HG02642 (cell line): Measurements from ENCODE around the gene TCAP.
A peak's percentile ranks its signal among the peaks of the same experiment; 100 is the strongest.

Experiments
- ATAC-seq: cut with Tn5 transposase; IDR thresholded peaks from one replicate; pipeline ENCODE4 v1.9.1; 2021; ENCODE audit warnings: mild to moderate bottlenecking; ENCODE audit not compliant: unreplicated experiment, poor library complexity

The TCAP gene, protein sequence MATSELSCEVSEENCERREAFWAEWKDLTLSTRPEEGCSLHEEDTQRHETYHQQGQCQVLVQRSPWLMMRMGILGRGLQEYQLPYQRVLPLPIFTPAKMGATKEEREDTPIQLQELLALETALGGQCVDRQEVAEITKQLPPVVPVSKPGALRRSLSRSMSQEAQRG

DNA sequence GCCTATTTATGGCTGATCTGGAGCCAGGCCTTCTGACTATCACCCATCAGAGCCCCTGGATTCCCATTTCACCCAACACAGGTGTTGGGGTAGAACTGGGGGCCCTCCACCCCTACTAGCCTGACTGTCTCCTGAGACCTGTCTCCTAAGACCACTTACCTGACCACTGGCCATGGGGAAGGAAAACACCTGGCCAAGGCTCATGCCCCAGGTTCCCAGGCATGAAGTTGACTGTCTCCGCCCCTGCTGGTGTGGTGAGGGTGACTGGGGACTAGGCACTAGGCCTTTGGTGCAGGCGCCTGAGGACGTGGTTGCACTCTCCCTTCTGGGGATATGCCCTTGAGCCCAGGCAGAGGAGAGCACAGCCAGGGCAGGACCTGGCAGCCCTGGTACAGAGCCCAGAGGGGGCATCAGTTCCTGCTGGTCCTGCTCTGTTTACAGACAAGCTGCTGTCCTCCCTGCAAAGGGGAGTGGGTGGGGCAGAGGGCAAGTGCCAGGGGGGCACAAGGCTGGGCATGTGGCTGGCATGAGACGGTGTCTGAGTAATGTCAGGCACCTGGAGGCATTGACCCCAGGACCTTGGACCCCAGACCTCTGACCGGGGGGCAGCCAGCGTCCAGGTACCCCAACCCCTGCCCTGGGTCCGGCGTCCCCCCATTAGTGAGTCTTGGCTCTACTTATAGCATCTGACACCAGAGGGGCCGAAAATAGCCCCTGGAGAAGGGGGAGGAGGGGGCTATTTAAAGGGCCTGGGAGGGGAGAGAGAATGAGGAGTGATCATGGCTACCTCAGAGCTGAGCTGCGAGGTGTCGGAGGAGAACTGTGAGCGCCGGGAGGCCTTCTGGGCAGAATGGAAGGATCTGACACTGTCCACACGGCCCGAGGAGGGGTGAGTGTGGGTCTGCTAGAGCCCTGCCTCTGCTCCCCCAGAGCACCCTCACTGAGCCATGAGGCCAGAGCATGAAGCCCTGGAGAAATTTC lies at the start of gene TCAP:
Gene TCAP (plus strand): TSS at position 769 of the 981 bp plus-strand sequence. CDS start 11 bp downstream, at position 780.
- ATAC-seq: no peak

DNA sequence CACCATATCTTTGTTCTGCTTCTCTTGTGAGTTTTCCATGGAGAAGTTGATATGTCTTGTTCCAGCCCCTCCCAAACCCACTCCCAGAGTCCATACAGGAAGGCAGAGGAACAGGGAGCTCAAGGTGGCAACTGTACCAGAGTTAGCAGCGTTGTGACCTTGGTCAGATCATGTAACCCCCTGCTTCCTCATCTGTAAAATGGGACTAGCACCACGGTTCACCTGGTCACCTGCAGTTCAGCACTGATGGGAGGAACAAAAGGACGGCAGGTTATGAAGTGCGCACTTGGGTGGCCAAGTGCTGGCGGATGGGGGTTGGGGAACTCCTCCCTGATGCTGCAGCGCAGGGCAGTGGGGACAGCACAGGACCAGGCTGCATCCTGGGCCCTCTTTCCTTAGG lies 49.7 kb upstream of the TCAP start:
- no peak for ATAC-seq

DNA sequence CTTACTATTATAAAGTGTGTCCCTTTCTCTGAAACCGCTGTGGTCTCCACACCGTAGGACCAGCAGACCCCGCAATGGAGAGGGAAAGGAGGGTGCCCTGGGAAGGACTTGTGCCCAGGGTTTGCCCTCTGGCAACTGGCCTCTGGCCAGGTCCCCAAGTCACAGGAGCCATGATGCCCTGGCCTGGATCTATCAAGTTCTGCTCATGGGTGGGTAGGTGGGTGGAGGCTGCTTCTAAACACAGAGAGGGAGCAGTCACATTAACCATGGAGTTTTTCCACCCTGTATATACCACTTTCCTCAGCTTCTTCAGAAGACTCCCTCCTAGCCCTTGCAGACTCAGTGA lies 48.1 kb upstream of the TCAP start:
- ATAC-seq: no peak

DNA sequence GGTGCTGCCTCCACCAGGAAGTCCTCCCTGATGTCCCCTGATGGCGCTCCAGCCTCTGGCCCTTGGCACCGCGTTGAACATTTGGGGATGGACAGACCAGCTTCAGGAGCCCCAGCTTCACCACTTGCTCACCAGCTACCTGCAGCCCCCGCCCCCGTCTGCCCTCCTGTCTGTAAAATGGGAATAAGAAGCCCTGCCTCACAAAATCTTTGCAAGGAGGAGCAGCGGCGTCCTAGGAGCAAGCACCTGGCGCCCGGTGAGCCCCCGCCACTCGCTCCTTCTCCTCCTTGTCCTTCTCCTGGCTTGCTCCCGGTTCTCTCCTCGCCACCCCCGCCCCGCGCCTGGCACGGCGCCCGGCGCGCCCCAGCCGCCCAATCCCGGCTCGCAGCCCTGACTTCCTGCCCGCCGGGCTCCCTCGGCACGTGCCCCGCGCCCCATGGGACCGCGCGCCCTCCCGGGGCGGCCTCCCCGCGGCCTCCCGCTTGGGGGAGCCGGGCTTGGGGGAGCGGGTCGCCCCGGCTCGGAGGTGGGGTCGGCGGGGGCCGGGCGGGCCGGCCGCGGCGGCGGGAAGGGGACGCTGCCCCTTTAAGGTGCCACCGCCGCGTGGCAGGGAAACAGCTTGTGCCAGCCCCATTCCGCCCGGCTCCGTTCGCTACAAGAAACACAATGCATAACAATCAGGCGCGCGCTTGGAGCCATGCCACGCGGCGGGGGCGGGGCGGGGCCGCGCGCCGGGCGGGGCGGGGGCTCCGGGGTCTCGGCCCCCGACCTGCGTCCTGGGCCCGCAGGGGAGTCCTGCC lies 47.5 kb upstream of the TCAP start:
- ATAC-seq: no peak

DNA sequence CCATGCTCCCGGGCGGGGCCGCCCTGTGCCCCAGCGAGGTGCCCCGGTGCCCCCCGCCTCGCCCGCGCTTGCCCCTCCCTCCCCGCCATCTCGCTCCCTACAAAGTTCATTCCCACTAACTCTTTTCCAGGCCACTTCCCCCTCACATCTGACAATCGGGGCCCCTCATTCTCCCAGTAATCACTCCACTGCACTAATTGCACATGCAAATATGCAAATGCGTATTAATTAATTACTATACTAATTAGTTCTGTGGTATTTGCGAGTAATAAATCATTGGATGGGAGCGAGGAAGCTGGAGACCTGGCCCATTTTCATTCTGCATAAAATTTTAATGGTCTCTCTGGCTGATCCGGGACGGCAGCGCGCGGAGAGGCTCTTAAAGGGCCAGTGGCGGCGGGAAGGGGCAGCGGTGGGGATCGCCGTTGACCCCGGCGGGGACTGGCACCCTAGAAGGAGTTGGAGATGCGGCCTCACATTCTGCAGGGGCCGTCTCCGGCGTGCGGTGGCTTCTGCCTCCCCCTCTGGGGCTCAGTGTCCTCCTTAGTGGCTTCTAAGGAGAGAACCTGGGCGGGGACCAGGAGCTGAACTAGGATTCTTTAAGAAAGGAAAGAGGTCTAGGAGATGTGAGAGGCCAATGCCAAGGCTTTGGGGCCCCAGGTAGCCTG lies 46.8 kb upstream of the TCAP start:
- no peak for ATAC-seq

DNA sequence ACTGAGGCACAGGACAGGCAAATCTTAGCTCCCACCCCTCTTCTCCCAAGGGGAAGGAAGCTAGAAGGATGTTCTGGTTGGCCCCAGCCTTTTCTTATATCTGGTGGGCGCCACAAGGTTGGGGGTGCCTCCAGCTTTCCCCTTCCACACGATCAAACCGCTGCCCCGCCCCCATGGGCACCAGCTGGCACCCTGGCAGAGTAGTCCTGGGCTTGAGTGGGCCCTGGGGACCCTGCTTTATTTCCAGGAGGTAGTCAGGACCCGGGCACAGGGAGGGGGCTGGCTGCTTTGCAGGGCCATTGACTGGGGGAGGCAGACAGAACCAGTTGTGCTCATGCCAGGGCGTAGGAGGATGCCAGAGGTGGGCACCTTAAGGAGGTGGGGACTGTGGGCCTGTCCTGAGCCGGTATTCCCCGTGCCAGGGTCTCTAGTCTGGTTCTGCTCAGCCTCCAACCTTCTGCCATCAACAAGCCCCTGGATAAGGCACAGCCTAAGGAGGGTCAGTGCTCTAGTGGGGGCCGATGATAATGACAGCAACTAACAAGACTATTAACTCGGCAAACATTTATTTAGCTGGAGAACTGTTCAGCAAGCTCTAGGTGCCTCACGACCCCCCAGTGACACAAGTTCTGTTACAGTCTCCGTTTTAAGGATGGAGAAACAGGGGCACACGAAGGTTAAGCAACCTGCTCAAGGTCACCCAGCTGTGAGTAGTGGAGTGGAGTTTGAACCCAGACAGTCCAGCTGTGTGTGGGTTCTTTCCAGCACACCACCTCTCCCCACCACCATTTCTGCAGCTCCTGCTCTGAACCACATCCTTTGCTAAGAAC lies 46.0 kb upstream of the TCAP start:
- ATAC-seq: no peak

DNA sequence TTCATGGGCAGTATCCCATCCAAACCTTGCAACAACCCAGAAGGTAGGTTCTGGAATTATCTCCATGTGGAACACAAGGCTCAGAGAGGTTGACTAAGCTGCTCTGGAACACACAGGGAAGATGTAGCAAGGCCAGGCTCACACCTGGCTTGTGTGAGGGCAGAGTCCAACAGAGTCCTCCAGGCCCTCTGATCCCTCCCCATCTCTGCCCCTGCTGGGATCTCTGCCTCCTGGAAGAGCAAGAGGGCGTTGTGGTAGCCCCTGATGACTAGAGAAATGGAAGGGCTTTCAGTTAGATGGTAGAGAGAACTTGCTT lies 45.4 kb upstream of the TCAP start:
- no peak for ATAC-seq

DNA sequence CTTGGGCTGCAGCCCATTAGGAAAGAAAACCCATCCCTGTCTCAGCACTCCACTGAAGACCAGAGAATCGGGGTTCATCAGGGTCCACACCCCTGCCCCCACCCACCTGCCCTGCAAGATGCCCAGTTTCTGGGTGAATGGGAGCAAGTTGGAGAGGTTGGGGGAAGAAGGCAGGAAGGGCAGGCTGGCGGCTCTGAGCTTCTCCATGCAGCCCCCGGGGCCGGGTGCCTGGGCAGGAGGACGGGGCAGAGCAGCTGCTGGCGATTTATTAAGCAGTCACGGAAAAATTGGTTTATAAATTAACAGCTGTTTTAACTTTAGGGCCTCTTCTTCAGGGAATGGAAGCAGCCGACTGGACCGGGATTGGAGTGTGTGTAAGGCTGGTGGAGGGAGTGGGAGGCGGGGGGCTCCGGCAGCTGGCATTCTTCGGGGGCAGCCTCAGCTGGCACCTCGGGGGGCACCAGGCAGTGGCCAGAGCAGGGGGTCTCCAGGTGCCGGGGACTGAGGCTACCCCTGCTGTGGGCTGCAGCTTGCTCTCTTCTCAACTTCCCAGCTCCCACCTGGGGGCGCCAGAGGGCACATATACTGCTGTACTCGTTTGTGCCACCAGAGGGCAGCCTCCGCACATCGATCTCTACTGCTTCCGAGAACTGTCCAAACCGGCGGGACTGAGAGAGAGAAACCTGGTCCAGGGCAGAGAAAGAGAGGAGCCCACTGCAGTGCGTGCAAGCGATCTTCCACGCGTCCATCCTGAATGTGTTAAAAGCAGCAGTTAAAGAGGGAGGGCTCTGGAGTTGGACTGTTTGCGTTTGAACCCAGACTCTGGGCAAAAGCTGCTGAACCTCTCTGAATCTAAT lies 43.4 kb upstream of the TCAP start:
- peak; percentile 61 for ATAC-seq

DNA sequence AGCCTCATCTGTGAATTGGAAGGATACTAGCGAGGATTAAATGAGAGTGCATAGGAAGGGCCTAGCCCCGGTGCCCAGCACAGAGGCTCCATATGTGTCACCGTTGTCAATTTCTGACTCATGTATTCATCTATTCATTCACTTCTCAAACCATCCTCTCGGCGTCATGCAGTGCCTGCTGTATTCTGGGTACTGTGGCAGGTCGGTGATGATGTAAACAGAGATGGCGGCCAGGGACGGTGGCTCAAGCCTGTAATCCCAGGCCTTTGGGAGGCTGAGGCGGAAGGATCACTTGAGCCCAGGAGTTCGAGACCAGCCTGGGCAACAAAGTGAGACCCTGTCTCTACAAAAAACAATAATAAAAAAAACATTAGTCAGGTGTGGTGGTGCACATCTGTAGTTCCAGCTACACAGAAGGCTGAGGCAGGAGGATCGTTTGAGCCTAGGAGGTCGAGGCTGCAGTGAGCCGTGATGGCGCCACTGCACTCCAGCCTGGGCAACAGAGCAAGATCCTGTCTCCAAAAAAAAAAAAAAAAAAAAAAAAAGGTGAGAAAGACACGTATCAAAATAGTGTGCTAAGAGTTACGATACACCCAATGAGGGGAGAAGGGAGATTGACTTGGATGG lies 42.7 kb upstream of the TCAP start:
- ATAC-seq: peak; percentile 26

DNA sequence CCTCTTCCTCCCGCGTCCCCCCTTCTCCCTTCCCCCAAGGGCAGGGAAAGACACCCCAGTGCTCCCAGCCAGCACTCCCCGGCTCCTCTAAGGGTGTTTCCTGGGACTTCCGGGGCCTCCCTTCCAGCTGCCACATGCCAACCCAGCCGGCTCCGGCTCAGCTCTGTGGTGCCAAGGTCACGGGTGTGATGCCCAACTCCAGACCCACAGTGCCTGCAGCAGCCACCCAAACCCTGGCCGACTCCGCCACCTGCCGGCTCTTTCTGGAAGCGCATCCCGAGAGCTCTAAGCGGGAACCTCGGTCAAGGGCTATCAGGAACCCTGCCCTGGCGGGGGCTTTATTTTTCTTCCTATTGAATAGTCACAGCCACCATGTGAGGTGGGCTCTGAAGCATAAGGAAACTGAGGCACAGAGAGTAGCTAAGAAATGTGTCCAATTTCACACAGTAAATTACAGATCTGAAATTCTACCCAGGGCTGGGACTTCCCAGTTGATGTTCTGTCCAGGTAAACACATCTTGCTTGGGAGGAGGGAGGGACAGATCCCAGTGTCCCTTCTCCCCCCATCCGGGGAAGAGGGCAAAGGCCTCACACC lies 41.7 kb upstream of the TCAP start:
- no peak for ATAC-seq

DNA sequence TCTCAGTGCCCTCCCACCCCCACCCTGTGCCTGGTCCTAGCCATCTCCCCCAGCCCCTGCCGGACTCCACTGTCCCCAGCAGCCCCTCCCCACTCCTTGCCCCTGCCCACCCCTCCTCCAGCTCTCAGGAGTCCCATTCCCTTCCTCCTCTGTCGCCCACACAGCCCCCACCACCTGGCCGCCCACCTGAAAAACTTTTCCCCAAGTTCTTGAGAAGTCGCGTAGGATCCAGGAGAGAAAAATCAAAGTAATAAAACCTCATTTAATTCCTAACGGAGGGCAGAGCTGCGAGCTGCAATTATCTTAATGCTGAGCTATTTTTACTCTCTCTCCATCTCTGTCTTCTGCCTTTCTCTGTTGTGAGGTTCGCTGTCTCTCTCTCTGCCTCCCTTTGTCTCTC lies 40.8 kb upstream of the TCAP start:
- no peak for ATAC-seq

DNA sequence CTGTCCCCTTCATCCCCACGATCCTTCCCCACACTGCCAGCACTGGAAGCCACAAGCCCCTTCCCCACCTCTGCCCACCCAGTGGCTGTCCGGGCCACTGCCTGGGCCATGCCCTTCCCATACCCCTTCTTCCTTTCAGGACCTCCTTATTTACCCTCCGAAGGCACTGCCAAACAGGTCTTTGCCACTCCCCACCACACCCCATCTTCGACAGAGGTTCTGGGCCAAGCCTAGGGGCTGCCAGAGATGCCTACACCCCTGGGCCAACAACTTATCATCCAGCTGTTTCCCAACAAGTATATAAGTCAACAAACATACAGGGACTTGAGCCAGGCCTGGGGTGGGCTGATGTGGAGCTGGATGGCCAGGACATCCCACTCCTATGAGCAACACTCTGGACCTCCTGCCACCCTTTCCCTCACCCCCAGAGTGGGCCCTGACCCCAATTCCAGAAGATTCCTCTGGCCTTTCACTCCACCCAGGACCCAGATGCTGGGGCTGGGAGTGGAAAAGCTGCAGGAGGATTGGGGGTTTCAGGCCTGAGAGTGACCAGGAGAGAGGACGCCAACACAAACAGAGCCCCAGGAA lies 39.9 kb upstream of the TCAP start:
- ATAC-seq: no peak

DNA sequence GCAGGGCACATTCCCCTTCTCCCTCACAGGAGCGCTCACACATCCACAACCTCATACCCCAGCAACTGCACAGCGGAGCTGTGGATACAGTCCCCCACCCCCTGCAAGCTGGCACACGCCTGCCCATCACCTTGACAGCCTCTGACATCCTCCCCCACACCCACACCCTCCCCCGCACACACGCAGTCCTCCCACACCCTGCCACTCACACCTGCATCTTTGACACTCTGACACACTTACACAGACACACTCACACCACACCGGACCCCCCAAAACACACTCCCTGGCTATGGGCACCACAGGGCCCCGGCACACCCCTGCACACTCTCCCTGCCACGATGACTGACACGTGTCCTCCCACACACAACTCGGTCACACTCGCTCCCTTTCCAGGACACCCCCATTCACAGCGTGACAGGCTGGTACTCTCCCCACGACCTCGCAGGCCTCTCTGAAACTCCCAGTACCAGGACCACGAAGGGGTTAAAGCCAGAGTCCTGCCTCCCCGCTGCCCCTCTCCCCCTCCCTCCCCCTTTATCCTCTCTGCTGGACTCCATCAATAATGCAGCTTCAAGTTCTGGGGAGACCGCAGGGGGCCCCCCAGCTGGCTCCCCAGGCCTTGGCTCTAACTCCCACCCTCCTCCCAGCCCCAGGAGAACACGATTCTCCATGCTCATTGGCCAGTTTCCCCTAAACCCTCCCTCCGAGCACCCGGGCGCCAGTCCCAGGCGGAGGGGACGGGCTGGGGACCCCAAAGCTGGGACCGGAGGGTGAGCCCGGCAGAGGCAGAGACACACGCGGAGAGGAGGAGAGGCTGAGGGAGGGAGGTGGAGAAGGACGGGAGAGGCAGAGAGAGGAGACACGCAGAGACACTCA lies 38.7 kb upstream of the TCAP start, which contains the start of gene PPP1R1B:
Gene PPP1R1B (plus strand): TSS at position 782 of the 876 bp plus-strand sequence. CDS start 441 bp downstream, outside the sequence.
- ATAC-seq: no peak

DNA sequence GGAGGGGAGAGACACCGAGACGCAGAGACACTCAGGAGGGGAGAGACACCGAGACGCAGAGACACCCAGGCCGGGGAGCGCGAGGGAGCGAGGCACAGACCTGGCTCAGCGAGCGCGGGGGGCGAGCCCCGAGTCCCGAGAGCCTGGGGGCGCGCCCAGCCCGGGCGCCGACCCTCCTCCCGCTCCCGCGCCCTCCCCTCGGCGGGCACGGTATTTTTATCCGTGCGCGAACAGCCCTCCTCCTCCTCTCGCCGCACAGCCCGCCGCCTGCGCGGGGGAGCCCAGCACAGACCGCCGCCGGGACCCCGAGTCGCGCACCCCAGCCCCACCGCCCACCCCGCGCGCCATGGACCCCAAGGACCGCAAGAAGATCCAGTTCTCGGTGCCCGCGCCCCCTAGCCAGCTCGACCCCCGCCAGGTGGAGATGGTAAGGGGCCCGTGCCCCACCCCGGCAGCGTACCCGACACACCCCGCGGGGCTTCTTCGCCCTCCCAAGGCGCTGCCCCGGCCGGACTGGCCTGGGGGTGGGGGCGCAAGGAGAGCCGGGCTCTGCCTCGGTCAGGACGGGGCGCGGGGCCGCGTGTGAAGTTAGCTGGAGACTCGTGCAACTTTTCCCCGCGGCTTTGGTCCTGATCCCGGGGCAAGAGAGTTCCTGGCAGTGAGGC lies 38.0 kb upstream of the TCAP start:
- ATAC-seq: no peak

DNA sequence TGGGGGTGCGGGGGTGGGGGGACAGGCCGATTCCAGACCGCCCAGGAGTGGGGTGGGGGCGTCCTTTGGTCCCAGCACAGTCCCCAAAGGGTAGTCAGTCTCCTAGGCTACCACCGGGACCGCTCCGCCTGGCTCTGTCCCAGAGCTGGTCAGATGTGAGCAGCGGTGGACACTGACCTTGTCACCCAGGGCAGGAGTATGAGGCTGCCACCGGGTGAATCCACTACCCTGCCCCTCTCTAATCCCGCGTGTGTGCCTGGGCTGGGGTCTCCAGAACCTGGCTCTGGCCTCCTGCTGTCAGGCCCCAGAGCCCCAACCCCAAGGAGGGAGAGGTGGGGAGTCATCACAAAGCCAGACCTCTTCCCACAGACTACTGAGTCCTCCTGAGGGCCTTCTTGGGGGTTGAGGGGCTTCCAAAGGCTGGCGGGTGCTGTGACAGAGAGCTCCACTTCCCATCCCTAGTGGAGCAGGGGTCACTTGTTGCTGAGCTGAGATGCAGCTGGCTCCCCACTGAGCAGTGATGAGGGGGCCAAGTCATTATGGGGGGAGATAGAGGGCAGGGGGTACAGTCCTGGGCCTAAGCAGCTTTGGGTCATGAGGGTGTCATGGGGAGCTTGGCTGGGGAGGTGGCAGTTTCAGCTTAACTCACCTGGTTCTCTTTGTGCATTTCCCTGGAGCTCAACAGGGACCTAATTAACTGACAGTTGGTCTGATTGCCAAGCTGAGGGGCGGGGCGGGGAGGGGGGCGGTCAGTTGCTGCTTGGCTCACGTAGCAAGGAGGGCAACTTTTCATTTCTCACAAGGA lies 37.2 kb upstream of the TCAP start:
- ATAC-seq: no peak
